Measurements from ENCODE around the gene DCTN1.
A peak's percentile ranks its signal among the peaks of the same experiment; 100 is the strongest.
"Not testable (repeated sequence)": the region's sequence is repeated elsewhere in the genome, so short reads cannot be mapped to it uniquely, and the experiment has no call there.

Gene DCTN1

GRCh38 chr2:74364533-74365505, 15.3 kb downstream of the DCTN1 start:
- Mint-ChIP-seq H3K4me1 (no peaks in the 10 kb centered on the region), H3K27ac (peak overlapping the region in 1 of 2 donors; percentile 77), H3K27me3 (no peaks in the 10 kb centered on the region), H3K9me3 (no peaks in the 10 kb centered on the region), H3K4me3 (no peak overlapping the region)
- ATAC-seq (no peak), DNase-seq (no peak)

DNA sequence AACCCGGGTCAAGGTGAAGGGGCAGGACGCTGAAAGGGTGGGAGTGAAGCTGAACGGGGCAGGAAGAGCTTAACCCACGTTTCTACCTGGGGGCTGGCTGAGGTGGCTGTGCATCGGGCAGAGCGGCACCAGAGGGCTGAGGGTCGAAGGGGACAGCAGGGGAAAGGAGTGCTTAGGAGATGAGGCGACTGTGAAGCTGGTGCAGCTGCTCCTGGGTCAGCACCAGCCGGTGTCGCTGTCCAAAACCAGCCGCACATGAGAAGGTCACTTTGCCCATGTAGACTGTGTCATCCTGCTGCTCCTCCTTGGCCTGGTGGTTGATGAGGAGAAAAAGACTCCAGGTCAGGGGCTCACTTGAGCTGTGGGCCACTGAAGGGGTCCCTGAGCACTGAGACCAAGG, 18.8 kb downstream of the DCTN1 start:
- Mint-ChIP-seq H3K27me3 (no peaks in the 10 kb centered on the region), H3K9me3 (no peaks in the 10 kb centered on the region), H3K4me3 (no peak overlapping the region), H3K27ac (no peak overlapping the region), H3K4me1 (no peaks in the 10 kb centered on the region)
- no peak for ATAC-seq
- DNase-seq, result no peak

DNA sequence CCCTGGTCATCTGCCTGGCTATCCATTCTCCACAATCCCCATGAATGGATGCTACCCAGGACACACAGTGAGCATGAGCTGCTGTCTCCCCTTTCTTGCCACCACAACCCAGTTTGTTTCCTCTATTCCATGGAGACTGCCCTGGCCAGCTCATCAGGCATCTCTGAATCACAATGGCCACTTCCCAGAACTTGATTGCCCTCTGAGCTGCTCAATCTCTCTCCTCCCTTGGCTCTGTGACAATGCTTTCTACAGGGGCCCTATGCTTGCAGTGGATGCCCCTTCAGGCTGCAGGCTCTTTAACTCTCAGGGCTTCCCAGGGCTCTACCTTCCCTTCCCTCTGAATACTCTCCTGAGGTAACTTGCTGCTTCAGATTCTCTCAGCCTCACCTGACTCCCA, 22.5 kb downstream of the DCTN1 start:
- peak overlapping the region in 1 of 2 donors; percentile 5 for H3K27ac Mint-ChIP-seq
- H3K9me3 Mint-ChIP-seq, result no peaks in the 10 kb centered on the region
- H3K4me3 Mint-ChIP-seq, result no peak overlapping the region
- no peaks in the 10 kb centered on the region for H3K27me3 Mint-ChIP-seq
- ATAC-seq, result no peak
- H3K4me1 Mint-ChIP-seq, result no peaks in the 10 kb centered on the region
- no peak for DNase-seq

DNA sequence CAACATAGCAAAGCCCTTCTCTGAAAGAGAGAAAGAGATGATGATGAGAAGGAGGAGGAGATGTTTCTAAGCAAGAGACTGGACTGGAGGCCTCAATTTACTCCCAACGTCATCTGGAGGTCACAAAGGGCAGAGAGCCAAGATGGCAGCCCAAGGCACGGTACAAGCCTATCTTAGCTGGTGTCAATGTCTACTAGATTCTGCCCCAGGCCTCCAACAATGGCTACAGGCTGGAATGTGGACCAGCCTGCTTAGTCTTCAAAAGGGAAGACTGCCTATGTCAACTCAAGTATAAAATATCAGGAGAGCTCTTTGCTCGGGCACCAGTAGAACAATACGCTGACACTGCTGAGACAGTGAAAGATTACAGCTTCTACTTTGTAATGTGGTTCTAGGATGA, 30.2 kb downstream of the DCTN1 start:
- H3K27ac Mint-ChIP-seq, result no peak overlapping the region
- no peaks in the 10 kb centered on the region for H3K9me3 Mint-ChIP-seq
- no peak overlapping the region for H3K4me3 Mint-ChIP-seq
- H3K27me3 Mint-ChIP-seq, result no peaks in the 10 kb centered on the region
- DNase-seq, result no peak
- no peak for ATAC-seq
- H3K4me1 Mint-ChIP-seq, result no peaks in the 10 kb centered on the region

DNA sequence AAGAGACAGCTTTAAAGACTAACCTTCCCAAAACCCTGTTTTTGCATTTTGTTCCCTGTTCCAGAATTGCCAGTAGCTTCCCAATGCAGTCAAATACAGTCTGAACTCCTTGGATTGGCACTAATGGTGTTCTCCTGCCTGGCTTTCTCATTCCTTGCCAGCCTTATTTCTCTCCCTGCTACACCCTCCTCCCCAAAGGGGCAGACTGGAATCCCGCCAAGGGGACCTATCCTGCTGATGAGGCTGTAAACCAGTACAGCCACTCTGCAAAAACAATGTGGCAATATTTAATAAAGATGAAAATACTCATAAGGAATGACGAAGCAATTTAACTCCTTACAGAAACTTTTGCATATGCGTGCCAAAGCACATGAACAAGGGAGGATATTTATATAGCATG, 32.4 kb downstream of the DCTN1 start:
- ATAC-seq (no peak), DNase-seq (no peak)
- Mint-ChIP-seq H3K27me3 (no peaks in the 10 kb centered on the region), H3K9me3 (no peaks in the 10 kb centered on the region), H3K27ac (no peak overlapping the region), H3K4me3 (no peak overlapping the region), H3K4me1 (no peaks in the 10 kb centered on the region)

DNA sequence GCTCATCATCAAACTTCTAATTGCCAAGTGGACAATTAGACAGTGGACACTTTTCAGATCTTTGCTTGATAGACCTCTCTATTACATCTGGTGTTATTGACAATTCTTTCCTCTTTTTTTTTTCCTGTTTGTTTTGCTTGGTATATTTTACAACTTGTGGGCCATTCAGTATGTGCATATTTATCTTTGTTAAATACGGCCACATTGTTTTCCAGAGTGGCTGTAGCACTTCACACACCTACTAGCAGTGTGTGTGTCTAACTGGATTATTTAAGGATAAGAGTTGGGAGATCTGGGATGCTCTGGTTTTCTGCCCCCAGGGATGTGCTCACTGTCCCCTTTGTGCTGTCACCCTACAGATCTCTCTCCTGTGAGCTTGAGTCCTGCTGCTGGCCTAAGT, 32.8 kb downstream of the DCTN1 start:
- no peak overlapping the region for H3K27ac Mint-ChIP-seq
- no peak for ATAC-seq
- H3K9me3 Mint-ChIP-seq, result no peaks in the 10 kb centered on the region
- no peak for DNase-seq
- no peaks in the 10 kb centered on the region for H3K4me1 Mint-ChIP-seq
- no peaks in the 10 kb centered on the region for H3K27me3 Mint-ChIP-seq
- H3K4me3 Mint-ChIP-seq, result no peak overlapping the region

GRCh38 chr2:74345272-74345943, 34.7 kb downstream of the DCTN1 start:
- no peak overlapping the region for H3K27ac Mint-ChIP-seq
- no peaks in the 10 kb centered on the region for H3K27me3 Mint-ChIP-seq
- H3K4me3 Mint-ChIP-seq, result no peak overlapping the region
- no peak for DNase-seq
- no peaks in the 10 kb centered on the region for H3K9me3 Mint-ChIP-seq
- H3K4me1 Mint-ChIP-seq, result no peaks in the 10 kb centered on the region
- ATAC-seq, result peak; percentile 57

DNA sequence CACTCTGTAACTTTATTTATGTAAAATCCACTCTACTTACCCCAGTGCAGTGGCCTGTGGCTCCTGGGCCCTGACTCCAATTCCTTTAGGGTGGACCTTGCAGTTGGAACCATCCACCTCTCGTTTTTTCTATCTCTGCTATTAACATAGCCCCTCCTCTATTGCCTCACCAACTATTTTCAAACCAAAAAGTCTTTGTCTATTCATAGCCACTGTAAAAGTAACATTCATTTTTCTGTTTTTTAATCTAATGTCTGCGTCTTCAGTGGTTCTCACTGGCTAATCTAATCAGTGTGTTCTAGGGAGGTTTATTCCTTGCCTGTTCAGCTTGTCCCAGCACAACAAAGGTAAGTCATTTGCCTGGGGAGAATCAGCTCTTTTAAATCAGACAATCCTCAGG, 36.8 kb downstream of the DCTN1 start, which contains the start of gene SLC4A5:
SLC4A5 (minus strand) TSS at position 101 of the 400 bp plus-strand sequence. CDS start 28,393 bp downstream, outside the sequence.
- Mint-ChIP-seq H3K4me1 (no peaks in the 10 kb centered on the region), H3K27ac (peak within 1 kb of the TSS in 1 of 2 donors; percentile 31), H3K9me3 (no peaks in the 10 kb centered on the region), H3K4me3 (no peak within 1 kb of the TSS), H3K27me3 (no peaks in the 10 kb centered on the region)
- DNase-seq, result no peak
- ATAC-seq, result no peak

GRCh38 chr2:74336227-74336626, 43.9 kb downstream of the DCTN1 start:
- DNase-seq, ATAC-seq, H3K27ac Mint-ChIP-seq, H3K9me3 Mint-ChIP-seq, H3K4me1 Mint-ChIP-seq, H3K27me3 Mint-ChIP-seq, H3K4me3 Mint-ChIP-seq: not testable (repeated sequence)

DNA sequence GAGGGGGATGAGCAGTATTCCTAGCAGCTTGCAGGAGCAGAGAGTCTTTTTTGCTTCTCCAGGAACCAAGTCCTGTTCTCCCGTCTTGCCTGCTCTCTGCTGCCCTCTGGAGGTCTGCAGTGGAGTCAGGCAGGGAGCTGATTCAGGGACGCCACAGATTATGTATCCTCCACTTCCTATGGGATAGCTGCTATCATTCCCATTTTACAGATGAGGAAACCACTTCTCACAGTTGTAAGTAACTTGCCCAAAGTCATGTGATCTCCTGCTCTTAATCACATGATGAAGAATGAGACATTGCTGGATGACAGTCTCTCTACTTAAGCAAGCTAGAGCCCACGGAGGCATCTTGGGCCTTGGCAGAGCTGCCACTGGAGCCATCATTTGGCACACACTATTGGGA, 45.2 kb downstream of the DCTN1 start:
- DNase-seq (peak; percentile 60 to 64), ATAC-seq (peak; percentile 74)
- no peaks in the 10 kb centered on the region for H3K9me3 Mint-ChIP-seq
- H3K27ac Mint-ChIP-seq, result no peak overlapping the region
- no peak overlapping the region for H3K4me3 Mint-ChIP-seq
- H3K4me1 Mint-ChIP-seq, result no peaks in the 10 kb centered on the region
- no peaks in the 10 kb centered on the region for H3K27me3 Mint-ChIP-seq

GRCh38 chr2:74333896-74334586, 46.1 kb downstream of the DCTN1 start:
- ATAC-seq (no peak), DNase-seq (no peak)
- Mint-ChIP-seq H3K4me3 (no peak overlapping the region), H3K9me3 (no peaks in the 10 kb centered on the region), H3K27ac (no peak overlapping the region), H3K4me1 (no peaks in the 10 kb centered on the region), H3K27me3 (no peaks in the 10 kb centered on the region)

DNA sequence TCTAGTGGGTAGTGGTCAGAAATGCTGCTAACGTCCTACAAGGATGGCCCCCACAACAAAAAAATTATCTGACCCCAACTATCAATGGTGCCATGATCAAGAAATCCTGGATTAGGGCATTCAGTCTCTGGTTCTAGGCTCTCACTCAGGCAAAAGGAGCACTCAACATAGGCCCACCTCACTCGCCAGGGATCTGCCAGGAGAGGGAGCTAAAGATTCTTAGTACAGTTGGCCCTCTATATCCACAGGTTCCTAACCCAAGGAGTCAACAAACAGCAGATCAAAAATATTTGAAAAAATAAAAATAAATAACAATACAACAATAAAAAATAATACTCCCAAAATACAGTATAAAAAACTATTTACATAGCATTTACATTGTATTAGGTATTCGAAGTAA, 46.9 kb downstream of the DCTN1 start:
- Mint-ChIP-seq H3K4me1 (no peaks in the 10 kb centered on the region), H3K9me3 (no peaks in the 10 kb centered on the region), H3K27me3 (no peaks in the 10 kb centered on the region), H3K27ac (no peak overlapping the region), H3K4me3 (no peak overlapping the region)
- ATAC-seq, result peak; percentile 63
- DNase-seq, result peak in 1 of 2 donors; percentile 16

GRCh38 chr2:74332550-74333174, 47.4 kb downstream of the DCTN1 start:
- Mint-ChIP-seq H3K27me3 (no peaks in the 10 kb centered on the region), H3K4me3 (no peak overlapping the region), H3K4me1 (no peaks in the 10 kb centered on the region), H3K9me3 (no peaks in the 10 kb centered on the region), H3K27ac (no peak overlapping the region)
- DNase-seq (no peak), ATAC-seq (no peak)

GRCh38 chr2:74328573-74328972, 51.5 kb downstream of the DCTN1 start:
- H3K9me3 Mint-ChIP-seq, result no peaks in the 10 kb centered on the region
- no peak for ATAC-seq
- H3K4me1 Mint-ChIP-seq, result no peaks in the 10 kb centered on the region
- no peaks in the 10 kb centered on the region for H3K27me3 Mint-ChIP-seq
- no peak overlapping the region for H3K27ac Mint-ChIP-seq
- no peak overlapping the region for H3K4me3 Mint-ChIP-seq
- DNase-seq, result no peak

DNA sequence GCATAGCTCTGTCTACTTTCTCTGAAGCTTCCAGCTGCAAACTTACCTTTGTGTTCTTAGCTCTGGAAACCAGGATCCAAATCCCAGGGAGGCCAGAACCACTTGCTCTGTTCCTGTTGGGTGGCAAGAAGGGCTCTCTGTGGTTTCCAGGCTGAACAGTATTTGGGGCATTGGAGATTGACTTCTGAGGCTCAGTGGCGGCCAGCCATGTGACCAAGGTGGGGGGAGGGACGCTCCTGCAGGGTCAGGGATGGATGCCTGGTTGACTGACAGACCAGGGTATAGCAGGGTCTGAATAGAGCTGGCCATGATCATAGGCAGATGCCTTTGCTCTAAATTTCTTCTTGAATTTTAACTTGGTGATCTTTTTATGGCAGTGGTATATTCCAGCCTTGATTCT, 52.0 kb downstream of the DCTN1 start:
- Mint-ChIP-seq H3K9me3 (no peaks in the 10 kb centered on the region), H3K27ac (no peak overlapping the region), H3K27me3 (no peaks in the 10 kb centered on the region), H3K4me1 (no peaks in the 10 kb centered on the region), H3K4me3 (no peak overlapping the region)
- DNase-seq, result no peak
- ATAC-seq, result no peak
